ENCODE measurements around the gene SPTBN2. TPM values are rescaled to one million over a fixed set of nuclear protein-coding genes. Genes with fewer than 3 reads are reported as not detected.

Gene SPTBN2
- total RNA-seq, 2 donors from 2014 or later: 3.3 to 7.7 TPM

- Histone ChIP-seq H3K36me3 (no peaks in the 10 kb centered on the region), H3K27me3 (no peaks in the 10 kb centered on the region)
- TF ChIP-seq CTCF (IDR thresholded peaks at IDR 0.05): no peak
These were observed 45.1 kb downstream of the SPTBN2 start for GRCh38 chr11:66683877-66684276.

GRCh38 chr11:66680966-66681645 is 47.9 kb downstream of the SPTBN2 start:
- Histone ChIP-seq H3K27ac (no peak overlapping the region), H3K9me3 (no peaks in the 10 kb centered on the region), H3K4me3 (no peak overlapping the region), H3K36me3 (no peaks in the 10 kb centered on the region), H3K27me3 (no peaks in the 10 kb centered on the region), H3K4me1 (peaks cover 0 to 11% of the 10 kb centered on the region in 2 donors)
- TF ChIP-seq CTCF (IDR thresholded peaks at IDR 0.05): no peak
- no peak for DNase-seq (ENCODE audit: low spot score)

More at GRCh38 chr11:66683877-66684276, 45.1 kb downstream of the SPTBN2 start:
- no peak overlapping the region for H3K27ac ChIP-seq
- no peak overlapping the region for H3K4me3 ChIP-seq
- DNase-seq (ENCODE audit: low spot score): no peak
- no peaks in the 10 kb centered on the region for H3K4me1 ChIP-seq
- no peaks in the 10 kb centered on the region for H3K9me3 ChIP-seq

- H3K9me3 ChIP-seq: no peaks in the 10 kb centered on the region
- peak within 1 kb of the TSS; percentile 90 to 93 for H3K27ac ChIP-seq
- no peaks in the 10 kb centered on the region for H3K27me3 ChIP-seq
- DNase-seq (ENCODE audit: low spot score): peak; percentile 98
- TF ChIP-seq CTCF (IDR thresholded peaks at IDR 0.05): no peak
- peaks cover 0 to 19% of the 10 kb centered on the region in 2 donors for H3K4me1 ChIP-seq
- peak within 1 kb of the TSS; percentile 65 to 71 for H3K4me3 ChIP-seq
- no peaks in the 10 kb centered on the region for H3K36me3 ChIP-seq
These were observed 51.2 kb downstream of the SPTBN2 start, which contains the start of gene RBM4B for GRCh38 chr11:66677599-66678375. Gene RBM4B, minus strand, starts transcription at chr11:66677887. Its CDS starts 808 bp downstream, at chr11:66677079.

- Histone ChIP-seq H3K4me3 (peak overlapping the region; percentile 65 to 71), H3K27ac (peak overlapping the region; percentile 90 to 93), H3K4me1 (peaks cover 0 to 19% of the 10 kb centered on the region in 2 donors), H3K27me3 (no peaks in the 10 kb centered on the region), H3K9me3 (no peaks in the 10 kb centered on the region), H3K36me3 (no peaks in the 10 kb centered on the region)
- TF ChIP-seq CTCF (IDR thresholded peaks at IDR 0.05): no peak
- no peak for DNase-seq (ENCODE audit: low spot score)
These were observed 52.0 kb downstream of the SPTBN2 start for GRCh38 chr11:66676931-66677598.

- Histone ChIP-seq H3K9me3 (no peaks in the 10 kb centered on the region), H3K4me1 (peaks cover 0 to 19% of the 10 kb centered on the region in 2 donors), H3K27ac (no peak overlapping the region), H3K36me3 (no peaks in the 10 kb centered on the region), H3K27me3 (no peaks in the 10 kb centered on the region), H3K4me3 (peak overlapping the region in 1 of 2 donors; percentile 65)
- DNase-seq (ENCODE audit: low spot score): no peak
- no peak for TF ChIP-seq CTCF (IDR thresholded peaks at IDR 0.05)
These were observed 52.6 kb downstream of the SPTBN2 start for GRCh38 chr11:66676282-66676919.

All from right atrium auricular region (tissue), 2 donors.